PC-3 (cell line): ENCODE measurements around the gene TRPC1. TPM values are rescaled to one million over a fixed set of nuclear protein-coding genes. Genes with fewer than 3 reads are reported as not detected.

Experiments used
- ATAC-seq: fragments of 200-7000 bp; cut with Tn5 transposase; 2 replicates; pipeline ENCODE4 v1.9.1; 2020; ENCODE audit warnings: mild to moderate bottlenecking, moderate library complexity
- BruUV-seq: library from RNA; stranded (reverse); fragments of 400-500 nt; replicated peaks from 2 replicates; lab custom pipeline; 2021; lab: Mats Ljungman, UMichigan
- CTCF ChIA-PET: fragments of 300-600 bp; sonication (Branson Sonifier 250); formaldehyde crosslinking; loops from one replicate; lab custom pipeline; 2022; ENCODE audit warnings: antibody characterized with exemption; lab: Charles Lee
- POLR2A ChIA-PET: fragments of 300-600 bp; sonication (Branson Sonifier 250); formaldehyde crosslinking; loops from one replicate; lab custom pipeline; 2022; ENCODE audit warnings: antibody characterized with exemption; ENCODE audit not compliant: unreplicated experiment; lab: Charles Lee
- DNase-seq: peaks from one replicate; pipeline ENCODE4 v3.0.0-alpha.2; 2015
- H2AFZ ChIP-seq: fragments of 300-600 bp; sonication (generic); 2 replicates; pipeline ENCODE4 v1.6.0; 2016; ENCODE audit warnings: antibody characterized with exemption, low read length
- H3F3A ChIP-seq: fragments of 300-600 bp; sonication (generic); one replicate; pipeline ENCODE4 v1.6.0; 2017; ENCODE audit warnings: antibody characterized with exemption, low read length, control low read depth, mild to moderate bottlenecking; ENCODE audit not compliant: unreplicated experiment
- H3K27ac ChIP-seq: fragments of 300-600 bp; sonication (generic); 2 replicates; pipeline ENCODE4 v1.5.1; 2016; ENCODE audit warnings: mild to moderate bottlenecking, low read length
- H3K27me3 ChIP-seq: fragments of 300-600 bp; sonication (generic); 2 replicates; pipeline ENCODE4 v1.6.1; 2016; ENCODE audit warnings: low read length, mixed read lengths
- H3K36me3 ChIP-seq: fragments of 300-600 bp; sonication (generic); 2 replicates; pipeline ENCODE4 v1.6.1; 2016; ENCODE audit warnings: low read depth, mixed run types, low read length, mixed read lengths
- H3K4me1 ChIP-seq: fragments of 300-600 bp; sonication (generic); 2 replicates; pipeline ENCODE4 v1.5.1; 2016; ENCODE audit warnings: low read length; ENCODE audit not compliant: insufficient read depth
- H3K4me2 ChIP-seq: fragments of 300-600 bp; sonication (generic); 2 replicates; pipeline ENCODE4 v1.6.0; 2016; ENCODE audit warnings: low read length
- H3K4me3 ChIP-seq: fragments of 300-600 bp; sonication (generic); 2 replicates; pipeline ENCODE4 v1.5.1; 2016; ENCODE audit warnings: mild to moderate bottlenecking, low read length, mixed read lengths
- H3K79me2 ChIP-seq: fragments of 300-600 bp; sonication (generic); 2 replicates; pipeline ENCODE4 v1.6.1; 2017; ENCODE audit warnings: low read length, mixed read lengths
- H3K9ac ChIP-seq: fragments of 300-600 bp; sonication (generic); 2 replicates; pipeline ENCODE4 v1.6.0; 2016; ENCODE audit warnings: mild to moderate bottlenecking, low read length
- H3K9me2 ChIP-seq: fragments of 300-600 bp; sonication (generic); replicated peaks from 2 replicates; pipeline ENCODE4 v1.6.1; 2016; ENCODE audit warnings: mixed run types, low read length, mixed read lengths
- H3K9me3 ChIP-seq: fragments of 300-600 bp; sonication (generic); 2 replicates; pipeline ENCODE4 v1.6.1; 2016; ENCODE audit warnings: low read length, mixed read lengths
- H4K20me1 ChIP-seq: fragments of 300-600 bp; sonication (generic); 2 replicates; pipeline ENCODE4 v1.6.1; 2016; ENCODE audit warnings: low read length, mixed read lengths
- CTCF ChIP-seq: fragments of 300-600 bp; sonication (generic); conservative IDR thresholded peaks from 2 replicates; pipeline ENCODE4 v1.5.1; 2017; ENCODE audit warnings: antibody characterized with exemption, low read depth, mild to moderate bottlenecking, low read length
- EZH2 ChIP-seq: fragments of 300-600 bp; sonication (generic); IDR thresholded peaks from one replicate; pipeline ENCODE4 v1.6.1; 2017; ENCODE audit warnings: antibody characterized with exemption, mild to moderate bottlenecking, low read length; ENCODE audit not compliant: unreplicated experiment
- EZH2phosphoT487 ChIP-seq: fragments of 300-600 bp; sonication (generic); IDR thresholded peaks from 2 replicates; pipeline ENCODE4 v1.6.1; 2018; ENCODE audit warnings: mild to moderate bottlenecking, antibody characterized with exemption, low read length, borderline replicate concordance
- intact Hi-C: fragments of 100-400 bp; cut with micrococcal nuclease; formaldehyde crosslinking; loops from 2 replicates; pipeline ENCODE4 v1.9.0; 2023
- total RNA-seq: library from RNA; depleted of rRNA; stranded (reverse); fragments of >200 nt; gene quantifications from 2 replicates; pipeline ENCODE4 v1.2.3, GENCODE V29; 2014

The TRPC1 gene
- total RNA-seq, 1 experiment from 2014 or later = 1.7 TPM

GRCh38 chr3:142716102-142716501 is 7.7 kb upstream of the TRPC1 start:
- H3K79me2 ChIP-seq = no peaks in the 10 kb centered on the region
- H3K4me3 ChIP-seq = no peak overlapping the region
- no peak overlapping the region for H3K27ac ChIP-seq
- CTCF ChIA-PET = no interaction called here
- H3K27me3 ChIP-seq = no peaks in the 10 kb centered on the region
- no peaks in the 10 kb centered on the region for H3K4me1 ChIP-seq
- H3K9ac ChIP-seq = no peak overlapping the region
- intact Hi-C loops = no loop called here
- no peaks in the 10 kb centered on the region for H3K9me2 ChIP-seq
- no peaks in the 10 kb centered on the region for H3K36me3 ChIP-seq
- TF ChIP-seq CTCF (no peak), EZH2 (no peak)
- H3F3A ChIP-seq = no peaks in the 10 kb centered on the region
- H3K9me3 ChIP-seq = no peaks in the 10 kb centered on the region
- DNase-seq = no peak
- POLR2A ChIA-PET = no interaction called here
- no peak for ATAC-seq
- no peak overlapping the region for H2AFZ ChIP-seq
- no TSS peak for BruUV-seq
- H3K4me2 ChIP-seq = no peak overlapping the region
- H4K20me1 ChIP-seq = no peaks in the 10 kb centered on the region

GRCh38 chr3:142723665-142723967 is 218 bp upstream of the TRPC1 start:
- CTCF ChIA-PET = interaction anchor here (0.6 kb wide), 2 partner anchors 59 to 145 kb away, joined by 3 to 5 read pairs; partner anchors contain the start of gene ATR
- BruUV-seq = no TSS peak
- no peaks in the 10 kb centered on the region for H3K9me2 ChIP-seq
- TF ChIP-seq EZH2phosphoT487 (no peak), CTCF (no peak), EZH2 (no peak)
- H4K20me1 ChIP-seq = no peaks in the 10 kb centered on the region
- H3K4me2 ChIP-seq = peak overlapping the region; percentile 81
- POLR2A ChIA-PET = interaction anchor here (0.7 to 0.8 kb wide), 3 partner anchors 146 to 427 kb away, joined by 3 to 7 read pairs (median 4); no protein-coding TSS in a partner anchor
- H3F3A ChIP-seq = no peaks in the 10 kb centered on the region
- no peaks in the 10 kb centered on the region for H3K79me2 ChIP-seq
- peak overlapping the region; percentile 64 for H3K4me3 ChIP-seq
- ATAC-seq = peak; percentile 9
- H3K27me3 ChIP-seq = no peaks in the 10 kb centered on the region
- no peak overlapping the region for H3K27ac ChIP-seq
- H3K4me1 ChIP-seq = no peaks in the 10 kb centered on the region
- H3K9me3 ChIP-seq = no peaks in the 10 kb centered on the region
- intact Hi-C loops = loop anchor here (10.0 kb wide), 2 partner anchors 129 to 271 kb away; partner anchors contain the start of gene PLS1
- no peaks in the 10 kb centered on the region for H3K36me3 ChIP-seq
- peak overlapping the region; percentile 75; the same call in 1 of the 2 replicates for H2AFZ ChIP-seq
- no peak overlapping the region for H3K9ac ChIP-seq
- no peak for DNase-seq

GRCh38 chr3:142724682-142725356 is 985 bp downstream of the TRPC1 start:
- BruUV-seq = no TSS peak
- Histone ChIP-seq H3K9me2 (no peaks in the 10 kb centered on the region), H3K27ac (no peak overlapping the region), H3K9ac (peak overlapping the region; percentile 51), H3K27me3 (no peaks in the 10 kb centered on the region), H2AFZ (peak overlapping the region; percentile 85), H3K9me3 (no peaks in the 10 kb centered on the region), H3K4me2 (peak overlapping the region; percentile 94), H3F3A (no peaks in the 10 kb centered on the region), H3K4me1 (no peaks in the 10 kb centered on the region), H3K36me3 (no peaks in the 10 kb centered on the region), H3K4me3 (peak overlapping the region; percentile 92), H4K20me1 (no peaks in the 10 kb centered on the region), H3K79me2 (no peaks in the 10 kb centered on the region)
- TF ChIP-seq CTCF = 0 out of 2 replicates have a peak, but pooled peaks have one; percentile 15
- no peak for TF ChIP-seq EZH2
- TF ChIP-seq EZH2phosphoT487 = no peak
- ATAC-seq = peak; percentile 53
- ChIA-PET CTCF (no interaction called here), POLR2A (no interaction called here)
- intact Hi-C loops = loop anchor here (10.0 kb wide), 2 partner anchors 130 to 270 kb away; partner anchors contain the start of gene PLS1
- peak; percentile 28 for DNase-seq
